ENCODE measurements around the gene CNPY1. TPM values are rescaled to one million over a fixed set of nuclear protein-coding genes. Genes with fewer than 3 reads are reported as not detected.

Gene CNPY1
- total RNA-seq, 2 donors from 2014 or later: 0.33 TPM; not detected in 1

DNA sequence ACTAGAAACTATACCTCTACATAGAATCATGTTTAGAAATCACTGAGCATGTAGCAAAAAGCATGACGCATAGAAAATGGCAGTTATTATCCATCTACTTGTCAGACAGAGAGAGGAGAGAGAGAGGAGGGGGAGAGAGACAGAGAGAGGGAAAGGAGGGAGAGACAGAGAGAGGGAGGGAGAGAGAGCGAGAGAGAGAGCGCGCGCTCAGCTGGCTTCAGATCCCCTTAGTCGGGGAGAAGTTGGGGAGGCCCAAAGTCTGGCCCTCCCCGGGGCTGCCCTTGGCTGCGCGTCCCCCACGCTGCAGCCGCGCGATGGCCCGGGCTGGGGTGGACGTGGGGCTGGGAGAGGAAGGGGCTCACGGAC, 37.0 kb downstream of the CNPY1 start:
- Histone ChIP-seq H3K27ac (ENCODE audit: low read depth, low read length) (peak overlapping the region; percentile 94), H3K9ac (ENCODE audit: extremely low read depth, low read length, poor library complexity, severe bottlenecking) (no peak overlapping the region), H3K9me3 (ENCODE audit: control insufficient read depth, low read length) (no peaks in the 10 kb centered on the region), H3K4me3 (ENCODE audit: low read length) (peak overlapping the region; percentile 73), H3K27me3 (ENCODE audit: control insufficient read depth, insufficient read depth, low read length, poor library complexity, severe bottlenecking) (peaks cover 100% of the 10 kb centered on the region), H3K4me1 (ENCODE audit: control insufficient read depth, insufficient read depth, low read length) (no peaks in the 10 kb centered on the region), H3K36me3 (ENCODE audit: control insufficient read depth, insufficient read depth, low read length) (no peaks in the 10 kb centered on the region)
- Mint-ChIP-seq H3K4me3 (peak overlapping the region; percentile 66), H3K27me3 (ENCODE audit: insufficient read depth) (peaks cover 98% of the 10 kb centered on the region), H3K36me3 (ENCODE audit: low read depth) (no peaks in the 10 kb centered on the region), H3K9me3 (no peaks in the 10 kb centered on the region), H3K4me1 (peaks cover 23% of the 10 kb centered on the region), H3K27ac (no peak overlapping the region)
- TF ChIP-seq, protein P1, sequence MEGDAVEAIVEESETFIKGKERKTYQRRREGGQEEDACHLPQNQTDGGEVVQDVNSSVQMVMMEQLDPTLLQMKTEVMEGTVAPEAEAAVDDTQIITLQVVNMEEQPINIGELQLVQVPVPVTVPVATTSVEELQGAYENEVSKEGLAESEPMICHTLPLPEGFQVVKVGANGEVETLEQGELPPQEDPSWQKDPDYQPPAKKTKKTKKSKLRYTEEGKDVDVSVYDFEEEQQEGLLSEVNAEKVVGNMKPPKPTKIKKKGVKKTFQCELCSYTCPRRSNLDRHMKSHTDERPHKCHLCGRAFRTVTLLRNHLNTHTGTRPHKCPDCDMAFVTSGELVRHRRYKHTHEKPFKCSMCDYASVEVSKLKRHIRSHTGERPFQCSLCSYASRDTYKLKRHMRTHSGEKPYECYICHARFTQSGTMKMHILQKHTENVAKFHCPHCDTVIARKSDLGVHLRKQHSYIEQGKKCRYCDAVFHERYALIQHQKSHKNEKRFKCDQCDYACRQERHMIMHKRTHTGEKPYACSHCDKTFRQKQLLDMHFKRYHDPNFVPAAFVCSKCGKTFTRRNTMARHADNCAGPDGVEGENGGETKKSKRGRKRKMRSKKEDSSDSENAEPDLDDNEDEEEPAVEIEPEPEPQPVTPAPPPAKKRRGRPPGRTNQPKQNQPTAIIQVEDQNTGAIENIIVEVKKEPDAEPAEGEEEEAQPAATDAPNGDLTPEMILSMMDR (conservative IDR thresholded peaks at IDR 0.05): no peak
- no peak for DNase-seq
- WGBS, 2 experiments (ENCODE audit: insufficient coverage in 1 of 2, insufficient read length in 1 of 2): 1 to 2% methylated on average over 8 to 16 of the region's 16 CpGs

DNA sequence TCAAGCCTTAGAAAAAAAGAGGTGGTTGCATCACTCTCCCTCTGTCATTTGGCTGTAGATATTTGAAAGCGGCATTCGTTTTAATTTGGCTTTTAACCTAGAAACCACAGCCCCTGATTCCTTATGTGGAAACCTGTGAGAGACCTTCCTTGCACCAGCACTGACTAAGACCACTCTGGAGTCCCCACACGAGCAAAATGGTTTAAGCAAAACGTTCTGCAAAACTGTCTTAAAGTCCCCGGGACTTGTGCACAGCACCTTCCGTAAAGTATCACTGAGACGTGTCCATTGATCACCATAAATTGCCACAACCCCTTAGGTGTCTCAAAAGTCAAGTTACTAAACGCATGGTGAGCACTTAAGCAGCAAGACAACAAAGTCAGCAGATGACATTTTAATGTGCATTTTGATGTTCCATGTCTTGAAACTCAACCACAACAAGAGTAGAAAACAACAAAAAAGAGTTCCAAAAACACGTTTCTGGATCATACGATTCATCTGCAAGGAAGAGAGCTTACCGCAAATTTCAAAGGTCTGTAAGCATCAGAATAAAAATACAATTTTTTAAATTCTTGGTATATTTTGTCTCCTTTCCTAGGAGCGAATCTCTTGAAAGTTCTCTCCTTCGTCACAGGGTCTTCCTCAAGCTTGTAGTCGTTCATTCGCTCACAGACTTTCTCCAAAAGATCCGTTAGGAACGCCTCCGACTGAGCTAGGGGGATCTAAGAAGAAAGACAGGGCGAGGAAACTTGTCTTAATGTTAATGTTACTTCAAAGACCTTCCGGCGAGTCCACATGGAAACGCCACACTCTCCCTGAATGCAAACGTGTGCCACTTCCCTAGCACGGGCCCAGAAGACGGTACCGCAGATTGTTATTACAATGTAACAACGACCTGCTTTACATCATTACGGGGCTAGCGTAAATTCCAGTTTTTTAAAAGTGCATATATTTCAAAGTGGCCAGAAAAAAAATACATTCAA, 37.7 kb downstream of the CNPY1 start:
- peaks cover 100% of the 10 kb centered on the region for H3K27me3 ChIP-seq (ENCODE audit: control insufficient read depth, insufficient read depth, low read length, poor library complexity, severe bottlenecking)
- 2 to 5% methylated on average over 21 to 29 of the region's 29 CpGs for WGBS, 2 experiments (ENCODE audit: insufficient coverage in 1 of 2, insufficient read length in 1 of 2)
- H3K27ac ChIP-seq (ENCODE audit: low read depth, low read length): peak overlapping the region; percentile 94
- peaks cover 23% of the 10 kb centered on the region for H3K4me1 Mint-ChIP-seq
- no peaks in the 10 kb centered on the region for H3K9me3 ChIP-seq (ENCODE audit: control insufficient read depth, low read length)
- no peaks in the 10 kb centered on the region for H3K9me3 Mint-ChIP-seq
- DNase-seq: peak; percentile 53
- H3K4me1 ChIP-seq (ENCODE audit: control insufficient read depth, insufficient read depth, low read length): no peaks in the 10 kb centered on the region
- H3K36me3 ChIP-seq (ENCODE audit: control insufficient read depth, insufficient read depth, low read length): no peaks in the 10 kb centered on the region
- H3K9ac ChIP-seq (ENCODE audit: extremely low read depth, low read length, poor library complexity, severe bottlenecking): no peak overlapping the region
- H3K27me3 Mint-ChIP-seq (ENCODE audit: insufficient read depth): peaks cover 98% of the 10 kb centered on the region
- H3K27ac Mint-ChIP-seq: no peak overlapping the region
- peak overlapping the region; percentile 66 for H3K4me3 Mint-ChIP-seq
- TF ChIP-seq, protein P1 (conservative IDR thresholded peaks at IDR 0.05): no peak
- peak overlapping the region; percentile 73 for H3K4me3 ChIP-seq (ENCODE audit: low read length)
- H3K36me3 Mint-ChIP-seq (ENCODE audit: low read depth): no peaks in the 10 kb centered on the region

DNA sequence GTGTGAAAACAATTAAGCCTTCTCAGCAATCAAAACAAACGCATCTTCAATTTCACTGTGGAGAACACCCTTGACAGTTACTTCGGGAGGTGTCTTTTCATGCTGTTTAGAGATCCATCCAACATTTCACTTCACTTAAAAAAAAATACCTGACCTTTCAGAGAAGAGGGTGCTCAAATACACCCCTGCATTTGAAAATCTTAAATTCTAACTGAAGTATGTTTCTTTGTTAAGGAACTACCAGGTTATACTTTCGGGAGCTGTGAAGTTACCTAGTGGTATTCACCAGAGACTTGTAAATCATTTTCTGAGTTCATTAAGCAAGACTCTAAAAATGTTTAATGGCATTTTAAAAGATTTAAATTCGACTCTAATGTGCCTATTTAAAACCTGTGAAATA, 38.8 kb downstream of the CNPY1 start:
- peaks cover 23% of the 10 kb centered on the region for H3K4me1 Mint-ChIP-seq
- H3K27ac ChIP-seq (ENCODE audit: low read depth, low read length): no peak overlapping the region
- H3K9ac ChIP-seq (ENCODE audit: extremely low read depth, low read length, poor library complexity, severe bottlenecking): no peak overlapping the region
- no peaks in the 10 kb centered on the region for H3K9me3 Mint-ChIP-seq
- WGBS, 2 experiments (ENCODE audit: insufficient coverage in 1 of 2, insufficient read length in 1 of 2): 19% methylated on average over 4 of the region's 4 CpGs; no CpG with 5 or more reads in 1 of the 2 experiments
- DNase-seq: peak; percentile 5
- H3K9me3 ChIP-seq (ENCODE audit: control insufficient read depth, low read length): no peaks in the 10 kb centered on the region
- no peaks in the 10 kb centered on the region for H3K36me3 Mint-ChIP-seq (ENCODE audit: low read depth)
- H3K4me3 Mint-ChIP-seq: no peak overlapping the region
- H3K27me3 Mint-ChIP-seq (ENCODE audit: insufficient read depth): peaks cover 98% of the 10 kb centered on the region
- peaks cover 100% of the 10 kb centered on the region for H3K27me3 ChIP-seq (ENCODE audit: control insufficient read depth, insufficient read depth, low read length, poor library complexity, severe bottlenecking)
- H3K36me3 ChIP-seq (ENCODE audit: control insufficient read depth, insufficient read depth, low read length): no peaks in the 10 kb centered on the region
- no peak overlapping the region for H3K4me3 ChIP-seq (ENCODE audit: low read length)
- no peaks in the 10 kb centered on the region for H3K4me1 ChIP-seq (ENCODE audit: control insufficient read depth, insufficient read depth, low read length)
- H3K27ac Mint-ChIP-seq: no peak overlapping the region
- TF ChIP-seq, protein P1 (conservative IDR thresholded peaks at IDR 0.05): no peak
